Measurements from ENCODE around the gene RPL37.
"Not testable (repeated sequence)": the region's sequence is repeated elsewhere in the genome, so short reads cannot be mapped to it uniquely, and the experiment has no call there.

Gene RPL37

DNA sequence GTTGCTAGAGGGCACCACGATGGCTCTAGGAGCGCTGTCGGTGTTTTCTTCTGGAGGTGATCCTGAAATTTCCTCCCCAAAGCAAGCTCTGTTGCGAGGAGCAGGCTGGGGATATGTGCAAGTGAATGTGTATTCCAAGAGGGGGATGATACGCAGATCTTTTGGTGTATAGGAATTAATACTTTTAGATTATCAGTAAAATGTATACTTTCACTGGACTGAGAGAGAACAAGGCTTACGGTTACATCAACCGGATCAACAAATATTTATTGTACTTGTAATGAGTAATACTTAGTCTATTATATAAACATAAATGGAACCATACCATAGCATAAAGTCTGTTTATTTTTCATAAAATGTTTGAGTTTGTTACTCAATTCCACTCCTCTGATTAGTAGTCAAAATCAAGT, 36.2 kb downstream of the RPL37 start:
- peak overlapping the region; percentile 93 for H3K4me3 ChIP-seq (ENCODE audit: low read length)
- DNase-seq (ENCODE audit: low read depth): no peak
- TF ChIP-seq, protein P1, sequence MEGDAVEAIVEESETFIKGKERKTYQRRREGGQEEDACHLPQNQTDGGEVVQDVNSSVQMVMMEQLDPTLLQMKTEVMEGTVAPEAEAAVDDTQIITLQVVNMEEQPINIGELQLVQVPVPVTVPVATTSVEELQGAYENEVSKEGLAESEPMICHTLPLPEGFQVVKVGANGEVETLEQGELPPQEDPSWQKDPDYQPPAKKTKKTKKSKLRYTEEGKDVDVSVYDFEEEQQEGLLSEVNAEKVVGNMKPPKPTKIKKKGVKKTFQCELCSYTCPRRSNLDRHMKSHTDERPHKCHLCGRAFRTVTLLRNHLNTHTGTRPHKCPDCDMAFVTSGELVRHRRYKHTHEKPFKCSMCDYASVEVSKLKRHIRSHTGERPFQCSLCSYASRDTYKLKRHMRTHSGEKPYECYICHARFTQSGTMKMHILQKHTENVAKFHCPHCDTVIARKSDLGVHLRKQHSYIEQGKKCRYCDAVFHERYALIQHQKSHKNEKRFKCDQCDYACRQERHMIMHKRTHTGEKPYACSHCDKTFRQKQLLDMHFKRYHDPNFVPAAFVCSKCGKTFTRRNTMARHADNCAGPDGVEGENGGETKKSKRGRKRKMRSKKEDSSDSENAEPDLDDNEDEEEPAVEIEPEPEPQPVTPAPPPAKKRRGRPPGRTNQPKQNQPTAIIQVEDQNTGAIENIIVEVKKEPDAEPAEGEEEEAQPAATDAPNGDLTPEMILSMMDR (conservative IDR thresholded peaks at IDR 0.05; ENCODE audit: low read depth, low read length): peak; percentile 23

DNA sequence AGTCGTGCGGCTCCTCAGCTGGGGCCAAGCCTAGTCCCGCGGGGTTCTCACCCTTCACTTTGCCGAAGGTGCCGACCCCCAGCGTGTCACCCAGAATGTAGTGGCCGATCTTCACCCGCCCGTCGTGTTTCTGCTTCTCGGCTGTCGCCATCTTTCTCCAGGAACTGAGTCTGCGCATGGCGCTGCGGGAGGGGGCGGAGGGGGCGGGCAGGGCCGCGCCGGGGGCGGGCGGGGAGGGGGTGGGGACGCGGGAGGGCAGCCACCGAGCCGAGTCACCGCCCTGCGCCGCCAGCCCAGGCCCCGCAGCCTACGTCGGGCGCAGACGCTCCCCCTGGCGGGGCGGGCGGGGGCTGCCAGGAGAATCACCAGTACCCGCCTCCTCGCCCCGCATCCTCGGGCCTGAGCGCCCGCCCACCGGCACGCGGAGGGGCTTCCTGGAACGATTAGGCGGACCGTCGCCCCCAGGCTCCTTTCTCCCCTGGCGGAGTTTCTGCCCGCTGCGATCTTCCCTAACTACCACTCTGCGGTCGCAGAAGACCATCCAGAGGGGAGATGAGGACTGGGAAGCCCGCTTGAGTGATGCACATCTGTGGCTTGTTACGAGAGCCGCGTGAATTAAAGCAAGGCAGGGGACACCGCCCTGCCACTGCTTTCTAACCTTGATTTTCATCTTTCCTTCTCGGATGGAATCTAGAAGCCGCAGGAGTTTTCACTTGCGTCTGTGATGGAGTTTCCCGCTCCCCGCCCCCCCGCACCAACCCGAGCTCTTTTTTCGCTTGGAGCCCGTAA, 36.8 kb downstream of the RPL37 start, which contains the start of gene PRKAA1:
TSS of gene PRKAA1 (minus strand) at position 363 of the 789 bp plus-strand sequence. CDS start at position 178, 185 bp downstream.
- DNase-seq (ENCODE audit: low read depth): no peak
- H3K4me3 ChIP-seq (ENCODE audit: low read length): peak within 1 kb of the TSS; percentile 93
- TF ChIP-seq, protein P1 (conservative IDR thresholded peaks at IDR 0.05; ENCODE audit: low read depth, low read length): peak; percentile 56

DNA sequence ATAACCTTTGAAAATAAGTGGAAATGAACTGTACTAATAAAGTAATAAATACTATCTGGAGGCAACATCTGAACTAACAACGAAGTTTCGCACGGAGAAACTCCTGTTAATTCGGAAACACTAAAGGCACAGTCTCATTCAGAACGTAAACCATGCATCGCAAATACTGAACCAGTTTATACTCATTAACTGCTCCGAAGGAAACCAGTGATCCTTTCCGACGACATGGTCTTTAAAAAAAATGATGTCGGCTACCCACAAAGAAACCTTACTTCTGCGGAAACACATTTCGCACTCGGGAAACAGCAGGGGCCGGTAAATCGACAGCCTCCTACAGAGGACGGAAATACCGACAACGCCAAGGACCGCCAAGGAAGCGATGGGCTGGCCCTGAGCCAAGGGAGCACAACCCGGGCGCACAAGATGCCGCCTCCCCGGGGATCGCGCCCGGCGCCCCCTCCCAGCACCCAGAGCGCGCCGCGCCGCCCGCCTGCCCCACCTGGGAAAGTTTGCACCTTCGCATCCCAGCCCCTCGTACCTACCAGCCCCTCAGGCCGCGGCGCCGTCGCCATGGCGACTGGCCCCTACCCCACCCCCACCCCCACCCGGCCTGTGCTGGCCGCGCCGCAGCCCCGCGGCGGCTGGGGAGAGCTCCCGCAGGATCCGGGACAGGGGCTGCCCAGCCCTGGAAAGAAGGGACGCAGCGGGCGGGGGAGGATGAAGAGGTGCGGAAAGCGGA, 37.6 kb downstream of the RPL37 start:
- TF ChIP-seq, protein P1 (conservative IDR thresholded peaks at IDR 0.05; ENCODE audit: low read depth, low read length): no peak
- no peak for DNase-seq (ENCODE audit: low read depth)
- peak overlapping the region; percentile 90 for H3K4me3 ChIP-seq (ENCODE audit: low read length)

DNA sequence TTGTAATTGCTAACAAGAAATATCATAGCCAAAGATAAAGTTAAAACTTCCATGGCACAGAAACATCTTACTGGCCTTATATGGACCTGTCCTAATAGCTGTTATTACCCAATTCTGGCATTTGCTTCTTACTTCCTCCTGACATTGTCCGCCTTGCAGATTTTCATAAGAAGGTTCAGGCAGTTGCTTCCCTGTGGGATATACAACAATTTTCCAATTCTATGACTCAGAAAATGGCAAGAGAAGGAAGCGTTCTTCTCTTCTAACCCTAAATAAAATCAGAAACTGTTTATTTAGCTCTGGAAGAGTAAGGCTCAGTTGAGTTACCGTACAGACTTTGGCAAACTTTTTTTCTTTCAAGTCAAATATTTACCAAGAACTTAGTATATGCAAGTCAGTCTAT, 38.5 kb downstream of the RPL37 start:
- H3K4me3 ChIP-seq (ENCODE audit: low read length): peak overlapping the region; percentile 90
- TF ChIP-seq, protein P1 (conservative IDR thresholded peaks at IDR 0.05; ENCODE audit: low read depth, low read length): no peak
- no peak for DNase-seq (ENCODE audit: low read depth)

DNA sequence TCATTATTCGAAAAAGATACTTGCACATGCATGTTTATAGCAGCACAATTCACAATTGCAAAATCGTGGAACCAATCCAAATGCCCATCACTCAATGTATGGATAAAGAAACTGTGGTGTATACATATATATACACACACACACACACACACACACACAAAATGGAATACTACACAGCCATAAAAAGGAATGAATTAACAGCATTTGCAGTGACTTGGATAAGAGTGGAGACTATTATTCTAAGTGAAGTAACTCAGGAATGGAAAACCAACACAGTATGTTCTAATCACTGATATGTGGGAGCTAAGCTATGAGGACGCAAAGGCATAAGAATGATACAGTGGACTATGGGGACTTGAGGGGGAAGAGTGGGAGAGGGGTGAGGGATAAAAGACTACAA, 40.1 kb downstream of the RPL37 start:
- DNase-seq (ENCODE audit: low read depth): not testable (repeated sequence)

DNA sequence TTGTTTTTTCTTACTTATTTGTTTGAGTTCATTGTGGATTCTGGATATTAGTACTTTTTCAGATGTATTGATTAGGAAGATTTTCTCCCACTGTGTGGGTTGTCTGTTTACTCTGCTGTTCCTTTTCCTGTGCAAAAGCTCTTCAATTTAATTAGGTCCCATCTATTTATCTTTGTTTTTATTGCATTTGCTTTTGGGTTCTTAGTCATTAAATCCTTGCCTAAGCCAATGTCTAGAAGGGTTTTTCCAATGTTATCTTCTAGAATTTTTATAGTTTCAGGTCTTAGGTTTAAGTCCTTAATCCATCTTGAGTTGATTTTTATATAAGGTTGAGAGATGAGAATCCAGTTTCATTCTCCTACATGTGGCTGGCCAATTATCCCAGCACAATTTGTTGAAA, 40.7 kb downstream of the RPL37 start:
- not testable (repeated sequence) for H3K4me3 ChIP-seq (ENCODE audit: low read length); DNase-seq (ENCODE audit: low read depth)

More for the DNA sequence above, 40.1 kb downstream of the RPL37 start:
- not testable (repeated sequence) for H3K4me3 ChIP-seq (ENCODE audit: low read length)

DNA sequence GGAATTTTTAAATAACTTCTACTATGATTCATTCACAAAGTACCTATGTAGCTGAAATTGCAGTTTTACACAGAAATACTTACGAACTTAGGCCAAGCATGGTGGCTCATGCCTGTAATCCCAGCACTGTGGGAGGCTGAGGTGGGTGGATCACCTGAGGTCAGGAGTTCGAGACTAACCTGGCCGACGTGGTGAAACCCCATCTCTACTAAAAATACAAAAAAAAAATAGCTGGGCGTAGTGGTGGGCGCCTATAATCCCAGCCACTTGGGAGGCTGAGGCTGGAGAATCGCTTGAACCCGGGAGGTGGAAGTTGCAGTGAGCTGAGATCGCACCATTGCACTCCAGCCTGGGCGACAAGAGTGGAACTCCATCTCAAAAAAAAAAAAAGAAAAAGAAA, 42.3 kb downstream of the RPL37 start:
- not testable (repeated sequence) for H3K4me3 ChIP-seq (ENCODE audit: low read length); DNase-seq (ENCODE audit: low read depth)

DNA sequence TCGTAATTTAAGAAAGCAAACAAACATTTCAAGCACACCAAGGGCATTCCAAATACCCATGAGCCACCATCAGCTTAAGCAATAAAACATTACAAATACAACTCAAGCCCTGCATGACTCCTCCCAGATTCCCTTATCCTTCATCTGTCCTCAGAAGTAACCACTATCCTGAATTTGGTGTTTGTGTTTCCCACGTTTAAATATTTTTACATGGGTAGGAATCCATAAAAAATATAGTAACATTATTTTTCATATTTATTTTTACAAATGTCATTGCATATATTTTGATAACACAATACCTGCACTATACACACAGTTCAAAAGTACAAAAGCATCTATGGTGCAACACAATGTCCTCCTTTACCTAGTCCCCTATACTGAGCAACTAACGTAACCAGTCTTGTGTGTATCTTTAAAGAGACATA, 43.3 kb downstream of the RPL37 start:
- TF ChIP-seq, protein P1 (conservative IDR thresholded peaks at IDR 0.05; ENCODE audit: low read depth, low read length): no peak
- DNase-seq (ENCODE audit: low read depth): no peak
- no peak overlapping the region for H3K4me3 ChIP-seq (ENCODE audit: low read length)
